HFFc6 (cell line): ENCODE measurements around the gene MALSU1. TPM values are rescaled to one million over a fixed set of nuclear protein-coding genes. Genes with fewer than 3 reads are reported as not detected.

Experiments
- DNase-seq: peaks from one replicate; pipeline ENCODE4 v3.0.0-alpha.2; 2018
- H3K27ac Mint-ChIP-seq: 2 replicates; pipeline ENCODE4 v1.8.0; 2020; ENCODE audit warnings: mild to moderate bottlenecking, mixed read lengths
- H3K27me3 Mint-ChIP-seq: 2 replicates; pipeline ENCODE4 v1.8.0; 2021; ENCODE audit warnings: mild to moderate bottlenecking, moderate library complexity, mixed read lengths; ENCODE audit not compliant: insufficient read depth
- H3K36me3 Mint-ChIP-seq: 2 replicates; pipeline ENCODE4 v1.8.0; 2021; ENCODE audit warnings: low read depth, mixed read lengths
- H3K4me1 Mint-ChIP-seq: 2 replicates; pipeline ENCODE4 v1.8.0; 2020; ENCODE audit warnings: low read depth, mixed read lengths
- H3K4me3 Mint-ChIP-seq: 2 replicates; pipeline ENCODE4 v1.8.0; 2020; ENCODE audit warnings: mild to moderate bottlenecking, moderate library complexity, mixed read lengths
- H3K9me3 Mint-ChIP-seq: 2 replicates; pipeline ENCODE4 v1.8.0; 2020; ENCODE audit warnings: mild to moderate bottlenecking, mixed read lengths
- CTCF ChIP-seq: fragments of 200-600 bp; sonication (generic); IDR thresholded peaks from 2 replicates; pipeline ENCODE4 v1.5.0; 2021; ENCODE audit warnings: antibody characterized with exemption, mild to moderate bottlenecking
- total RNA-seq, 6 experiments: library from RNA; stranded (reverse); fragmentation: NEBNext Ultra II Directional; extraction: Animal tissue kit (Norgen Biotek cat#: 25700); gene quantifications; 2 replicates in 1 of 6; 3 replicates in 5 of 6; pipeline ENCODE4 v1.2.3, GENCODE V29; 2021

MALSU1 gene
- total RNA-seq, 6 experiments from 2014 or later: 74.3 to 87.8 (median 79.6) TPM

GRCh38 chr7:23276947-23277346 lies 22.2 kb upstream of the MALSU1 start:
- Mint-ChIP-seq H3K9me3 (no peaks in the 10 kb centered on the region), H3K27me3 (no peaks in the 10 kb centered on the region), H3K36me3 (no peaks in the 10 kb centered on the region), H3K4me1 (peaks cover 11% of the 10 kb centered on the region), H3K27ac (no peak overlapping the region), H3K4me3 (no peak overlapping the region)
- DNase-seq: no peak
- no peak for TF ChIP-seq CTCF

DNA sequence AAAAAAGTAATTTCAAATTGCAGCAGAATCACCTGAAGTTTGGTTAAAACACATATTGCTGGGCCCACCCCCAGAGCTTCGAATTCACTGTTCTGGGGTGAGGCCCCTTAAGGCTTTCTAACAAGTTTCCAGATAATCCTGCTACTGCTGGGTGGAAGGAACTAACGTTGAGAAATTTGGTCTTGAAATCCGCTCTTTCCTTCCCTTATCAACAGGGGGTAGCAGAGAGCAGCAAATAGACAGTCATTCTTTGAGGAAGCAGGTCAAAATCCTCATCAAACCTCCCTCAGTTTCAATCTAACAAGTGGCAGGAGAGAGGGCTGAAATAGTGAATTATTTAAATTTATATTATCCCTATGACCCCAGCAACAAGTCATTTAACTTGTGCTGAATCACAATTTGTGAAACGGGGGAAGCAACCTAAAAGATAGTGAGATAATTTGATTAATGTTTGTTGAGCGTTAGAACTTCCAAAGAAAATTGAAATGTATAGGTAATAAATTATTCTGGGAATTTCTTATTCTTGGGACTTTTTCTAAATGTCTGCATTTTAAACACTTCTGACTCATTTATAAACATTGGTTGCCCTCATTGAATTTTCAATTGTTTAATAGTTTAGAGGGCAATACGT lies 21.7 kb upstream of the MALSU1 start:
- peak; percentile 63 for DNase-seq
- no peaks in the 10 kb centered on the region for H3K9me3 Mint-ChIP-seq
- H3K36me3 Mint-ChIP-seq: no peaks in the 10 kb centered on the region
- H3K27ac Mint-ChIP-seq: no peak overlapping the region
- H3K4me3 Mint-ChIP-seq: no peak overlapping the region
- peak; percentile 85 for TF ChIP-seq CTCF
- no peaks in the 10 kb centered on the region for H3K27me3 Mint-ChIP-seq
- H3K4me1 Mint-ChIP-seq: peaks cover 11% of the 10 kb centered on the region

- H3K27me3 Mint-ChIP-seq: no peaks in the 10 kb centered on the region
- no peaks in the 10 kb centered on the region for H3K4me1 Mint-ChIP-seq
- H3K9me3 Mint-ChIP-seq: no peaks in the 10 kb centered on the region
- DNase-seq: no peak
- H3K36me3 Mint-ChIP-seq: no peaks in the 10 kb centered on the region
- no peak overlapping the region for H3K27ac Mint-ChIP-seq
- TF ChIP-seq CTCF: no peak
- no peak overlapping the region for H3K4me3 Mint-ChIP-seq
These were observed 19.2 kb upstream of the MALSU1 start for GRCh38 chr7:23279819-23280525.

GRCh38 chr7:23283086-23283485 lies 16.1 kb upstream of the MALSU1 start:
- no peak for TF ChIP-seq CTCF
- H3K4me3 Mint-ChIP-seq: no peak overlapping the region
- H3K36me3 Mint-ChIP-seq: no peaks in the 10 kb centered on the region
- DNase-seq: no peak
- no peaks in the 10 kb centered on the region for H3K9me3 Mint-ChIP-seq
- H3K27ac Mint-ChIP-seq: no peak overlapping the region
- H3K27me3 Mint-ChIP-seq: 0 out of 2 replicates have a peak, but pooled peaks cover 2% of the 10 kb centered on the region
- H3K4me1 Mint-ChIP-seq: peaks cover 6% of the 10 kb centered on the region; the same call in 1 of the 2 replicates

GRCh38 chr7:23284871-23285270 lies 14.3 kb upstream of the MALSU1 start:
- no peak overlapping the region for H3K4me3 Mint-ChIP-seq
- peaks cover 6% of the 10 kb centered on the region; the same call in 1 of the 2 replicates for H3K4me1 Mint-ChIP-seq
- H3K27me3 Mint-ChIP-seq: 0 out of 2 replicates have a peak, but pooled peaks cover 2% of the 10 kb centered on the region
- no peak overlapping the region for H3K27ac Mint-ChIP-seq
- DNase-seq: no peak
- H3K9me3 Mint-ChIP-seq: no peaks in the 10 kb centered on the region
- no peaks in the 10 kb centered on the region for H3K36me3 Mint-ChIP-seq
- TF ChIP-seq CTCF: no peak
